Caki2 (cell line): ENCODE measurements around the gene SNX25. TPM values are rescaled to one million over a fixed set of nuclear protein-coding genes. Genes with fewer than 3 reads are reported as not detected.
"Not testable (repeated sequence)": the region's sequence is repeated elsewhere in the genome, so short reads cannot be mapped to it uniquely, and the experiment has no call there.

Source experiments
- DNase-seq: peaks from one replicate; pipeline ENCODE4 v3.0.0-alpha.2; 2015; ENCODE audit warnings: low read depth
- in situ Hi-C: cut with HindIII; loops from 2 replicates; pipeline ENCODE4 v1.10.0; 2016; ENCODE audit warnings: low sequenced_read_pairs, low pct_unique_long_range_greater_than_20kb, mixed read lengths
- total RNA-seq: library from RNA; depleted of rRNA; stranded (reverse); fragments of >200 nt; shearing (Covaris generic); gene quantifications from 2 replicates; pipeline ENCODE4 v1.2.3, GENCODE V29; 2014; ENCODE audit warnings: low replicate concordance

SNX25 gene
- total RNA-seq, 1 experiment from 2014 or later = 26.2 TPM

DNA sequence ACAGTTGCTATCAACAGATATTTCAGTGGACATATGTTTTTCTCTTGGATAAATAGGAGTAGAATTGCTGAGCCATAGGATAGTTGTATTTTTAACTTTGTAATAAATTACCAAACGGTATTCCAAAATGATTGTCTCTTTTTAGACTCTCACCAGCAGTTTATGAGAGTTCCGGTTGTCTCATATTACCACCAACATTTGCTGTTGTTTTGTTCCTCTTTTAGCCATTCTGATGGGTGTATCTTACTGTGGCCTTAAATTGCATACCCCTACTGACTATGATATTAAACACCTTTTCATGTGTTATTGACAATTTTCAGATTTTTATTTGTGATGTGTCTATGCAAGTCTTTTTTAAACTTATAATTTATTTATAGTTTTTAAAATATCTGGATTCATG lies 39.7 kb downstream of the SNX25 start:
- in situ Hi-C loops = no loop called here
- DNase-seq = no peak

DNA sequence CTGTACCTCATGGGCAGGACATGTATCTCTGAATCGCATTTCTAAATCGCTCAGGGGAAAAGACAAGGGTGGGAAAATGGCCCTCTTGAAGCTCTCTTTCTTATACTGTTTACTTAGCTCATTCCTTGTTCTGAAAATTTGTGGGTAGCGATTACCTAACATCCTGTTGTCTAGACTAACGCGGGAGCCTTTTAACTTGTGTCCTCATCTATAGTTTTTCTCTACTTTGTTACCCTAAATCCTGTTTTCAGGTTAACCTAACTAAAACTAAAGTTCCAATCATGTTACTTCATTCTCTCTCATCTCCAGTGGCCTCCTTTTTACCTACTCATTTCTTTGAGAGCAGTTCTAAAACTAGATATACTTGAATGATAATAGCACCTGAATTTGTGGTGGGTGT lies 45.0 kb downstream of the SNX25 start:
- in situ Hi-C loops = no loop called here
- DNase-seq = no peak

DNA sequence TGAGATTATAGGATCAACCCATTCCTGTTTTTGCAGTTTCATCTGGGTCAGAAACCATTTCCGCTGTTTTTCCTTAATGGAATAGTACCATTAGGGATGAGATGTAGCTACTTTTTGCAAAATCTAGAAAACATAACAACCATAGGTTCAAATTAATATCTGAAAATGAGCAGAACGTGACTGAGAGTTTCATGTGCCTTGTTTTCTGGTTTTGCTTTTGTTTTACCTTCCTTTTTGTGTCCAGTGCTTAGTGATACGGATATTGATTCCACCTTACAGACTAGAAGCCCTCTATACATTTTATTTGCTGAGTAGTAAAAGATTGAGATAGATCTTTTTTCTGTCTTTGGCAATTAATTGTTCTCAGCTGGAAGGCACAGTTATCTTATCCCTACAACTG lies 46.5 kb downstream of the SNX25 start:
- DNase-seq = no peak
- in situ Hi-C loops = no loop called here

DNA sequence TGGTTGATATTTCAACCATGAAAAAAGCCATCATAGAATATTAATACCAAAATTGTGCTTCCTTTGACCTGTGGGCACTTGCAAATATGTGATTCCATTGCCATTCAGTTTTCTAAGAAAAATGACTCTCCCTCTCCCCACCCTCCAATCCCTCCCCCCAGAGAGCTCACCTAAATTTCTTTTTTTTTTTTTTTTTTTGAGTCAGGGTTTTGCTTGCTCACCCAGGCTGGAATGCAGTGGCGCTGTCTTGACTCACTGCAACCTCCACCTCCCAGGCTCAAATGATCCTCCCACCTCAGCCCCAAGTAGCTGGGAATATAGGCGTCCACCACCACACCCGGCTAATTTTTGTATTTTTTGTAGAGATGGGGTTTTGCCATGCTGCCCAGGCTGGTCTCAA lies 47.0 kb downstream of the SNX25 start:
- DNase-seq = no peak

DNA sequence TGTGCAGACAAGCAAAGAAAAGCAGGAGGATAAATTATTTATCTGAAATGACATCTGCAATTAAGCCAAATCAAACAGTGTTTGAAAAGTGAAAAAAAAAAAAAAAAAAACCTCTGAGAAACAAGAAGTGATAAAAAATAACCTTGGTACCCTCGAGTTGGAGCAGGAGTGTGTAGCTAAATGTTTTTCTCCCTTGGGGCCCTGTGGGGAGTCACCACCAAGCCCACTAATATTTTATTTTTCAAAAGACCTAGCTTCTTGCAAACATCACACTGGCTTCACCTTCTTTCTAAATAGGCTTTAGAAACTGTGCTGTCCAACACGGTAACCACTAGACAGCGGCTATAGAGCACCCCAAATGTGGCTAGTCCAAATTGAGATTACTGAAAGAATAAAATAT lies 47.7 kb downstream of the SNX25 start:
- in situ Hi-C loops = no loop called here
- DNase-seq = no peak

More for the DNA sequence above, 47.0 kb downstream of the SNX25 start:
- in situ Hi-C loops = no loop called here

DNA sequence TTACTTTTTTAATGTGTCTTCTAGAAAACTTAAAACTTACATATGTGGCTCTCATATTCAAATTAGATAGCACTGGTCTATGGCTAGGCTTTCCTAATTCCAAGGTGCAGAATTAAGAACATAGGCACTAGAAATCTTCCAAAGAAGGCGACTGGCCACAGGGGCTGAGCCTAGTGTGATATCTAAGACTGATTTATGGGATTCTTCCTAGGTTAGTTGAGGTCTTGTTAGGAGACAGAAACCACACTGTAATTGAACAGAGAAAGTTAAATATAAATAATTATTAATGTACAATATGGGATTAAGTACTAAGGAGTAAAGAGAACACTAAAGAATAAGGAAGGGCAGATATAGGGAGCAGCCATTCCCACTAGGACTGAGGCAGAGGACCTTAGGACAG lies 48.3 kb downstream of the SNX25 start:
- no peak for DNase-seq
- in situ Hi-C loops = no loop called here

DNA sequence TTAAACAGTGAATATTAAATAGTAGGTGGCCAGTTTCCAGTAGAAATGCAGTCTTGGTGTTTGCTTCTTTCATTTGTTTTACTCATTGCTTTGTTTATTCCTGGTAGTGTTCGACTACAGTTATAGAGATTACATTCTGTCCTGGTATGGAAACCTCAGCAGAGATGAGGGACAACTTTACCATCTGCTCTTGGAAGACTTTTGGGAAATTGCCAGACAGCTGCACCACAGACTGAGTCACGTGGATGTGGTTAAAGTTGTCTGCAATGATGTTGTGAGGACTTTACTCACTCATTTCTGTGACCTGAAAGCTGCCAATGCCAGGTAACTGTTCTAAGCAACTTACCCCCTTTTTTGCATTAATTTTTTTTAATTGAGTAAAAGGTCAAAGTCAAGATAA lies 49.3 kb downstream of the SNX25 start:
- in situ Hi-C loops = not testable (repeated sequence)
- peak; percentile 37 for DNase-seq

DNA sequence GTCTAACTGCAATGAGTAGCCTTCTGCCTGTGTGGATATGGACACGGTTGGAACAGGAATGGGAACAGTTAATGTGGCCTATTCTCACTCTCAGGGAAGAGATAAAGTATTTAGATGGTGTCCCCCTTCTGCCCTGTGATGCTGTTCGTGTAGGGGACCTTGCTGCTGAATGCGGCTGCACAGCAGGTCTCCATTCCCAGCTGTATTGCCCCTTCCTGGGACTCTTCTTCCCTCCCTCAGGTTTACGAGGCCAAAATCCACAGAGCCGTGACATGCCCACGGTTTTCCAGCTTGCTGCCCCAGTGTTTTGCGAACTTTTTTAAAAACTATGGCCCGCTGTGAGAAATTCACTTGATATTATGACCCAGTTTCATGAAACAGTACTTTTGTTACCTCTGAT lies 50.3 kb downstream of the SNX25 start:
- in situ Hi-C loops = no loop called here

DNA sequence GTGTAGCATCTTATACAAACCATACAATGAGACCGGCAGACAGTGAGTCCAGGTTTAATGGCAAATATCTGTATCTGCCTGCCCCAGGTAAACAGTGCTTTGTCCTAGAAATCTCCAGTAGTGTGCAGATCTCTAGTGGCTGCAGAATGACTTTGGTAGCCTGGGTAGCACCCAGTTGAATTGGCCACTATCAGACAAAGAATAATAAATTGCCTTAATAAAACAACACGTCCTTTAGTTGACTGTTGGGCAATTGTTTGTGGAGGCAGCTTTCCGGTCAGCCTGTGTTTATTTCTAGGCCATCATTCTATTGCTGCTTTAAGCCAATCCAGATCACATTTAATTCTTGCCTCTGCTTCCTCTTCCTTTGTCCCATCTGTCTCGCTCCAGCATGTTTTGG lies 52.5 kb downstream of the SNX25 start:
- in situ Hi-C loops = no loop called here
- DNase-seq = no peak

More for the DNA sequence above, 50.3 kb downstream of the SNX25 start:
- no peak for DNase-seq

DNA sequence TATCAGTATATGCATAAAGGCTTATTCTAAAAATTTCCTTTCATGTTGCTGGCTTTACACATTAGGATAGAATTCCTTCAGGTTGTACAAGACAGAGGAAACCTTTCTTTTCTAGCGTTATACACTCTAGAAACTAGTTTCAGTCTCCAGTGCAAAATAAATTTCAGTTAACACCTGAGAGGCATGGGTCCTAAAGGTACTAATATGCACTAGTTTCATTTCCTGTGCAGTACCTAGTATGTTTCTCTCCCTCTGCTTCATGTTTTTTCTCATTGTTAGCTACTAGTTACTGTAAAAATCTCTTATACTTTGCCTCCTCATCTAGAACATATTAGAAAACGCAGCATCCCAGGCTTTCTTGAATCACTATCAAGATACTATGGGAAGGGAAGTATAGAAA lies 54.0 kb downstream of the SNX25 start:
- in situ Hi-C loops = no loop called here

DNA sequence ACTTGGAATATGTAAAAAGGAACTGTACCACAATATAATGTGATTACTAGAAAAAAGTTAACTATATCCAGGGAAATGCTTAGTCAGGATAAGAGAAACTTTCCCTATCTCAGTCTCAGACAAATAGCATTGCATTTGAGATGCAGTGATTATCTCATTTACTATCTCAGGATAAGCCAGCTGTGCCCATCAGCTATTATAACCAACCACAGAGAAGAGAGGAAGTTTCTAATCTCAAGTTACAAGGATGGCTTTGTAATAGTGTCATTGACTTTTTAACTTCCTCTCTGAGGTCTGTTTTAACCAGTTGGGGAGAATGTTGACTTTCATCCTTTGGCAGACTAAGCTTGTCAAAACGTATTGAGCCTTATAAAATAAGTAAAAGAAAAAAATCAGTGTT lies 56.5 kb downstream of the SNX25 start:
- DNase-seq = peak; percentile 68
- in situ Hi-C loops = no loop called here

More for the DNA sequence above, 54.0 kb downstream of the SNX25 start:
- DNase-seq = no peak

DNA sequence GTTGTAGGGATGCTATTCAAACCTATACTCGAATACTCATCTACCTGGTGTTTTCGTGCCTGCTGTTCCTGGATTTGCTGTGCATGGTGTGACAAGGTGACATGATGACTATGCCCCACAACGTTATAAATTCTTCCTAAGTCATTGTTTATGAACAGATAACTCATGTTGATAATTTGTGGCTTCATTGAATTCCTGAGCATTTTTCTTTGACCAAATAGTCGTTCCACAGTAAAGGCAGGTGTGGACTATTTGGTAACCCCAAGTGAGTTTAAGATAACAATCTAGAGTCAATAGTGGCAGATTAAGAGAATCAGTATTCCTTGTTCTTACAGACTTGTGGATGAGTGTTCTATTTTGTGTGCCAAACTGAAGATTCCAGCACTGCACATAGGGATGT lies 59.9 kb downstream of the SNX25 start:
- peak; percentile 67 for DNase-seq
- in situ Hi-C loops = no loop called here

DNA sequence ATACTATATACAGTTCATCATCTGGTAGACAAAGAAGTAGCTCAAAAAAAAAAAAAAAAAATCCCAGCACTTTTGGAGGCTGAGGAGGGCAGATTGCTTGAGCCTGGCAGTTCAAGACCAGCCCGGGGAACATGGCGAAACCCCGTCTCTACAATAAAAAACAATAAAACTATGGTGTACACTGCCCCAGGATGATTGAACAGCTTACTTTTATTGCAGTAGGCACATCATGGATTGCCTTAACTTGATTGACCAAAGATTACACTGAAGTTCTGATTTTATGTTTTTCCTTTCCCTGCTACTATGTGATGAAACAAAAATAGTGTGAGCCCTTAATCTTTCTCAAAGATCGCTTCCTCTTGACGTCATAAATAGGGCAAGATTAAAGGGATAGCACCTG lies 60.6 kb downstream of the SNX25 start:
- no peak for DNase-seq
- in situ Hi-C loops = no loop called here

DNA sequence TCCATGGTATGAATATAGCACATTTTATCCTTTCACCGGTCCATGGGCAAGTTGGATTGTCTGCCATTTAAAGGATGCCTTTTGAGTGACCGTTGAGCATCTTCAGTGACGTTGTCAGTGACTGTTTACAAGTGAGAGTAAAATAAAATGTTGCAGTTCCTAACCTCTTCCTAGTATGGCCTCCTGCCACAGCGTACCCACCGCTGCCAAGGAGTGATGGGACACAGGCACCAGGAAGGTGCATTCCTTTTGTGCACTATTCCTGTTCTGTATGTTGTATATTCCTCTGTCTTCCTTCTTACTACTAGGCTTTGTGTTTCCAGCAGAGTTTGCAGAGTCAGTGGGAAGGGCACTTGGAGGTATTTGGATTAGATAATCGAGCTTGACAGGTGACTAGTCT lies 61.5 kb downstream of the SNX25 start:
- in situ Hi-C loops = no loop called here
- DNase-seq = no peak

DNA sequence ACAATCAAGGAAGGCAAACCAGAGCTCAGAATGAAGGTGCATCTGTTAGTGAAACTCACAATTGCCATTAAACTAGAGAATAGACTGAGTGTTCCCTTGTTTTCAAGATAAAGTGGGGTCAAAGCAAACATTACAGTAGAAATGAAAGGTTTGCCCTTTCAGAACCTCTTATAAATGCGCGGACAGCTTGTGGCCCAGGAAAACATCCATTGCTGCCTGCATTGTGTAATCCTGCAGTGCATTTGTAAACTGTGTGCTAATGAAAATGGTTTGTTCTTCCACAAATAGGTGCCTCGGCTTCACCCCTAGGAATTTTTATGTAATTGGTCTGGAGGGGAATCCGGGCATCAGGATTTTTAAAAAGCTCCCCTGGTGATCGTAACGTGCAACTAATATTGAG lies 62.8 kb downstream of the SNX25 start:
- no peak for DNase-seq
- in situ Hi-C loops = no loop called here

DNA sequence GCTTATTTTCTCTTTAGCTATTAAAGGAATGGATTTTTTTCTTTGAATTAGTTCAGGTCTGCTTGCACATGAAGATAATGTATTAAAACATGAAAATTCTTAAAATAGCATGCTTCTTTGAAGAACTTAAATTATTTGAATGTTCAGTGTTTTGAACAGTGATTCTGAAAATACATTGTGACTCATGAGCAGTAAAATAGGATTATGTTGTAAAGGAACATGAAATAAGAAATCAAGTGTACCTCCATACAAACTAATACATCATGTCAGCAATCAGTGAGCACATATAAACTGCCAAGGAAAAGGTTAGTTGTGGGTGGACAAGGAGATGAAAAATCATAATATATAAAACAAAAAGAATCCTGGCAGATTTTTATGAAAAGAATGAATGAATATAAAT lies 66.1 kb downstream of the SNX25 start:
- in situ Hi-C loops = no loop called here
- no peak for DNase-seq

DNA sequence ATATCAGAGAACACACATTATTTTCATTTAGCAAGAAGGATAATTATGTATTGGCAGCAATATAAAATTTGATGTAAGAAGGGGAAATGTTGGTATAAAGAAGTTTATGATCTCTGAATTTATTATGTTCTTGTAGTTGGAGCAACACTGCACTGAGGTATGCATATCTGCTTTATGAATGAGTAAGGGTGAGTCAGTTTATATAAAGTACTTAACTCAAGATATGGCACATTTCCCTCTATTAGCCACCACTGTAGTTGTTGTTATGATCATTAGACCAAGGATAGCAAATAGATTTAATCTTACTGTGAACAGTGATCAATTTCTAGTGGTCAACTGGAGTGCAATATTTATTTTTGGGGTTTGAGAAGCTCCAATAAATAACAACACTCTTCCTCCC lies 66.6 kb downstream of the SNX25 start:
- DNase-seq = no peak
- in situ Hi-C loops = no loop called here

DNA sequence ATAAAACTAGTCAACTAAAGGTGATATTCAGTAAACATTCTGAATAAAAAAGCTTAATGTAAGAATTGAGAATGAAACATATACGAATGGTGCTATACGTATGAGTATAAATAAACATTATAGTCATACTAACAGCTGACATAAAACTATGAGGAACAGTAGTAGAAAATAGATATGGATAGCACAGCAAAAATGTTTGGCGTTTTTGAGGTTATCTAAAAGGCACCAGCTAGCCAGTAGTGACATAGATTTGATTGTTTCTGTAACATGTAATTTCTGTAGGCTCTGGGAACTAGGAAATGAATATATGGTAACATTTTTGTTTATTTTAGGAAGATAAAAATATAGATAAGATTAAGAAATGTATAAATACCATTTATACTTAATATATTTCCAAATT lies 69.3 kb downstream of the SNX25 start:
- in situ Hi-C loops = no loop called here
- DNase-seq = no peak

DNA sequence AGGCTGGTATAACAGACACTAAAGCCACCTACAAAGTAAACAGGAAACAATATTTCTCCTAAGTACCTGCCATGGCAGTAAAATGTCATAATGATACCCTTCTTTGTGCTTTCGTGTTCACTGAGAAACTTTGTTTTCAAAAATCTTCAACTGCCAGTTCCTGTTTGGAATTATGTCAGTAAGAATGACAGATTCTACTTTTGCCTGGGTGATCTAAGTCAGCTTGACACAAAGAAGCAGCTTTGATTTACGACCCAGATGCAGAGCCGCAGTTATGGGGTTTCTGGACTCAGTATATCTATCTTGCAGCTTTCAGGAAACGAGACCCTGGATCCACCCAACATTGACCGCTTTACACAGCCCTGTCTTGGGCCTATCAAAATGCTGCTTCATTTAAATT lies 71.2 kb downstream of the SNX25 start:
- in situ Hi-C loops = no loop called here
- no peak for DNase-seq

DNA sequence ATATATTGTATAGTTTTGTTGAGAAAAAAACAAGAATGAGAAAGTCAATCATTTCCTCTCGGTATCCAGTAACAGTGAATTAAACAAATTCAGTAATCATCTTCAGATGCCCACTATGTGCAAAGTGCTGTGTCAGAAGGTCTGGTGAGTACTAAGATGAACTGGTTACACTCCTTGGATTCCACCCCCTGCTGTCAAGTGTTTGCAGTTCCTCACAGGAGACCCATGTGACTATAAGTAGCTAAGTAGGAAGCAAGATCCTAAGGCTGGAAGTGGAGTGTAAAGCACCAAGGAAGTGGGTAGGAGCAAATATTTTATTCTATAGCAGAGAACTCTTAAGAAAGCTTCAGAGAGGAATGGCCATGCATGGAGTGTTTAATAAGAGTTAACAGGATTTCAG lies 73.6 kb downstream of the SNX25 start:
- in situ Hi-C loops = no loop called here
- no peak for DNase-seq

DNA sequence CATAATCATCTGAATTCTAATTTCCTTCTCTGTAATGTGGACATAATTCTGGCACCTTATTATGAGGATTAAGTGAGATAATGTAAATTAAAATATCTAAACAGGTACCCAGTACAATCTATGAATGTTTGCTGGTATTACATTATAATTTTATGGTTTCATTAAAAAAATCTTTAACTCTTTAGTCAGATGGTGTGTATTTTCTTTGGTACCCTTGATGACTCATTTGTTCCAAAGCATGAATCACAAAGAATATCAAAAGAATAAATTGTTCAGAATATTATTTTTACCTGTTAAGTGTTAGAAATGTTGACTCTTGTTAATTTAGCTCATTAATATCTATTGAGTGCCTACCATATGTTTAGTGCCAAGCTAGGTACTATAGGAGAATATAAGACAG lies 74.3 kb downstream of the SNX25 start:
- in situ Hi-C loops = no loop called here
- DNase-seq = no peak
